Central memory CD4-positive, alpha-beta T cell (primary cell): ENCODE results near the gene ACO2.
"Not testable (repeated sequence)": the region's sequence is repeated elsewhere in the genome, so short reads cannot be mapped to it uniquely, and the experiment has no call there.

Source experiments
- DNase-seq: peaks from one replicate; pipeline ENCODE4 v3.0.0; 2022
- total RNA-seq, 3 experiments: gene quantifications; one replicate each; lab custom pipeline; 2026; lab: John Stamatoyannopoulos, UW

Gene ACO2
- 81.4 to 177 (median 100.0) reads per million in 3 experiments for total RNA-seq

DNA sequence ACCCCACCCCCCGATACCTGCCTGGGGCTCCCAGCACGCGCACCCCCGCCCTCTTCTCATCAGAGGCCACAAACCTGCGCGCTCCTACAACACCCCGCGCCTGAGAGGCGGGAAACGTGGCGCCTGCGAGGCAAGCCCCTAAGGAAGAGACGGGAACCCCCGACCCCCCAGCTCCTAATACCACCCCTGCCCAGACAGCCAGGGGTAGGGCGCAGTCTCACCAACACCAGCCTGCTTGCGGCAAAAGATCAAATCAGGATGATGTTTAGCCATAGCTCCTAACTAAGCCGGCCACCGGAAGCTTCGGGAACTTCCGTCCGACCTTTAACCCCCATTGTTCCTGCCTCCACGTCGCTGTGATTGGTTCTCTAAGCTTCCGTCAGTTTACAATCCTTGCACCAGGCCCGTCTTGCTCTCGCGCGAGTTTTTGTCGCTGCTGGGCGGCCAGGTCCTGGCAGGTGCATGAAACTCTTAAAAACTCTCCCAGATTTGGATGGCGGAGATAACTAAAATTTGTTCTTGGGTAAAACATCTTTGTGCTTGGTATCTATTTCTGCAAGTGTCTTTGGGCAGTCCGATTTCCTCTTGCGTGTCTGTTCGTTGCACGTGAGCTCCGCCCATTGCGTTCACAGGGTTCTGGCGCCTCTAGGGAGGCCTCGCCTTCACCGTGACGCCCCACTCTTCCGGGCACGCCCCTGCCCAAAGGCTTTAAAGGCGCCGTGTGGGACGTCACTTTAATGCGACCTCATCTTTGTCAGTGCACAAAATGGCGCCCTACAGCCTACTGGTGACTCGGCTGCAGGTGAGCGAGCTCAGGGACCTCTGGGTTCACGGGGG lies at the start of gene ACO2, which contains the start of gene PHF5A:
TSS of gene ACO2 (plus strand) at position 737 of the 837 bp plus-strand sequence. CDS start at position 767, 30 bp downstream.
TSS of gene PHF5A (minus strand) at position 312 of the 837 bp plus-strand sequence. CDS start at position 273, 39 bp downstream.
- peak; percentile 97 for DNase-seq

GRCh38 chr22:41425660-41426365 lies 43.1 kb upstream of the ACO2 start:
- peak; percentile 56 for DNase-seq

DNA sequence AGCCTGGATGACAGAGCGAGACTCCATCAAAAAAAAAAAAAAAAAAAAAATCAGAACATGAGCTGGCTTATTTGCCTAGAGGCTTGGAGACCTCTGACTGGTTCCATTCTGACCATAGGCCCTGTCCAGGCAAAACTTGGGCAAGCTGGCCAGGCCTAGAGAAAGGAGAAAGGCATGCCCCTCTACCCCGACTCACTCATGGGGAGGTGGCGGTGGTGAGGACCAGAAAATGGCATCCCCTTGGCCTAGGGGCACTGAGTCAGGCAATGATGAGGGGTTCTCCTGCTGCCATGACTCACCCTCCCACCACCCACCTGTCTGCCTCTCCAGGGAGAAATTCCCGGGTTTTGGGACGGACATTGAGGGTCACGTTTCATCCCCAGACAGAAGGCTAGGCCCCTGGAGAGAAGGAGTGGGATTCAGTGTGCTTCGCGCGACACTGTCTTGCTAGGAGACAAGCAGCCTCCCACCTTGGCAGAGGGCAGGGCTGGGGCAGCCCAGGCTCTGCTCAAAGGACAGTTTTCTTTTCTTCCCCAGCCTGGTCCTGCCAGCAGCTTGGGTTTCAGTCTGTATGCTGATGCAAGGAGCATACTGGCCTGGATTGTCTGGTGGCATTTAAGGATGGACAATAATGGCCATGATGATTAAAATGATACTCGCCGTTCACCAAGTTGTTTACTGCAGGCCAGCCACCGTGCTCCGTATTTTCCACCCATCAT lies 39.5 kb upstream of the ACO2 start:
- DNase-seq: no peak

DNA sequence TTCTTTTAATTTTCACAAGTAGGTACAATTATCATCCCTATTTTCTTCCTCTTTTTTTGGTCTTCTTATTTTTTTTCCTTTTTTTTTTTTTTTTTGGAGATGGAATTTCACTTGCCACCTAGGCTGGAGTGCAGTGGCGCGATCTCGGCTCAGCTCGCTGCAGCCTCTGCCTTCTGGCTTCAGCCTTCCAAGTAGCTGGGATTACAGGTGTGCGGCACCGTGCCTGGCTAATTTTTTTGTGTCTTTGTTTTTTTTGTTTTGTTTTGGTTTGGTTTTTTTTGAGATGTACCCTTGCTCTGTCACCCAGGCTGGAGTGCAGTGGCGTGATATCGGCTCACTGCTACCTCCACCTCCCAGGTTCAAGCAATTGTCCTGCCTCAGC lies 39.0 kb upstream of the ACO2 start:
- DNase-seq: no peak

- DNase-seq: no peak
These were observed 37.3 kb upstream of the ACO2 start for GRCh38 chr22:41431656-41432055.

- DNase-seq: not testable (repeated sequence)
These were observed 35.4 kb upstream of the ACO2 start for GRCh38 chr22:41433480-41433879.

GRCh38 chr22:41434361-41435003 lies 34.4 kb upstream of the ACO2 start:
- DNase-seq: not testable (repeated sequence)

GRCh38 chr22:41435560-41435959 lies 33.4 kb upstream of the ACO2 start:
- no peak for DNase-seq

GRCh38 chr22:41436322-41437113 lies 32.4 kb upstream of the ACO2 start:
- DNase-seq: no peak

DNA sequence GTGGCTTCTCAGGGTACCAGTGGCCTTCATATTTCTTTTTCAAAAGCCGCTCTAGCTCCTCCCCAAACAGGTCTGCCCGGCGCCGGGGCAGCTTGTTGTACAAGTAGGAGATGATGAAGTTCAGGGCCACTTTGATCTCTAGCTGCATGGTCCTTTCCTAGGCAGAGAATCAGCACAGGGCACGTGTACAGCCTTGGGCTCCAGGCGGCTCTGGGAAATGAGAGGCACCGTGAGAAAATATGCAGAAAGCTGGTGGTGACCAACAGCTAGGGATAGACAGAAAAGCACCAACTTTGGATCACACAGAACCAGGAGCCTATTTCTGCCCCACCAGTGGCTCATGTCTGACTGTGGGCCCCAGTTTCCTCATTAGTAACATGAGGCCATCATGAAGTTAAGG lies 31.7 kb upstream of the ACO2 start:
- DNase-seq: no peak

GRCh38 chr22:41440511-41440910 lies 28.4 kb upstream of the ACO2 start:
- DNase-seq: not testable (repeated sequence)

DNA sequence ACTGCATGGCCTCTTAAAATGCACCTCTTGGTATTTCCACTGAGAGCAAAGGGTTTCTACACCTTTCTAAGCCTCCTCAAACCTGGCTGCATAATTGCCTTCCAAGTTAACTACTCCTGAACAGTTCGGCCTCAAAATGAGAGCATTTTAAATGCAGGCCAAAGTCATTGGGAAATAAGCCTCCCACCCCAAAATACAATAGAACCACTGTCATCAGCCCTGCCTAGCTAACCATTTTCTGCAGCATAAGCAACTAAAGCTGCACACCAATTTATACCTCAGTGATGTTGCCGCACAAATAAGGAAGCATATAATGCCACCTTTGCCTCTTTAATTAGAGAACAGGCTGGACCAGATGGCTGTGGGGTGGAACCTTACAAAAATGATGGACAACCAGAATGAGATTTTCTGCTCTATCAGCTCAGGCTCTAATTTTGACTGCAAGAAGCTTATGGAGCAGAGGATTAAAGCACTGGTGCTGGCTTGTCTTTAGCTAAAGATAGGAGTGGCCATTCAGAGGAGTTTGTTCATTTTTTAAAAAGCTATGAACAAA lies 26.6 kb upstream of the ACO2 start:
- no peak for DNase-seq

GRCh38 chr22:41444360-41445128 lies 24.4 kb upstream of the ACO2 start:
- DNase-seq: peak; percentile 75

DNA sequence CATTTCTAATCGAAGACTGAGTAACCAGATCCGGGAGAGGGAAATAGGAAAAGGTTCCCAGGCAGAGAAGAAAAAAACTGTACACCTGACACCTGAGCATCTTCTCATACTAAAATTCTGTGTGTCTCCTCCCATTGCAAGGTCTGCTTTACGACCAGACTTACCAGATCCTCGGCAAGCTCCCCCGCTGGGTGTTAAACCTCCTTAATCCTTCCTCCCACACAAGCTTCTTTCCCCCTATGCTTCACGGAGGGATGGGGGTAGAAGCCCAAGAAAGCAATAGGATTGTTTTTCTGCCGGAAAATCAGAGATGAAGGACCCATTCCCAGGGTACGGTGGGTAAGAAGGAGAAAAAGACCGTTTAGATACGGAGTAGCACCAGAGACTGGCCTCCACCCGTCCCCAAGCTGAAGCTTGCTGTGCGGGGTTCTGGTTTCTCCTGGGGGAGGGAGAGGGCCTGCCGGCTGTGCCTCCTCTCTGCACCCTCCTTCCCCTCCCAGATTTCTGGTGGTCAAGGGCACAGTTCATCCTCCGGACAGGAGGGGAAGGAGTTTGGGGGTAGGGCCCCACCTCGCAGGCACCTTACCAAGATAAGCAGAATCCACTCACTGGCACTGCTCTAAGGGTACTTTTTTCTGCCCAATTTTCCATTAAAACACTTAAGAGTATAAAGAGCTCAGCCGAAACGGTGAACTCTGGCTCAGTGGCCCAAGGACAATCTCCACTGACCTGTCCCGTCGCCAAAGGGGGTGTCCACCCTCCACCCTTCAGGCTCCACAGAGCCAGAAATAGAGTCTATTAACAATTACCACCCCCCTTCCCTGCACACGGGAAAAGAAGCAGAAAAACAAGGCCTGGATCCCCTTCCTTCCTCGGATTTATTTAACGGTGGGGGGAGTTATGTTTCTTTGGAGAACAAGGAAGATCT lies 23.5 kb upstream of the ACO2 start:
- DNase-seq: peak; percentile 37

GRCh38 chr22:41446057-41446501 lies 22.8 kb upstream of the ACO2 start:
- no peak for DNase-seq

DNA sequence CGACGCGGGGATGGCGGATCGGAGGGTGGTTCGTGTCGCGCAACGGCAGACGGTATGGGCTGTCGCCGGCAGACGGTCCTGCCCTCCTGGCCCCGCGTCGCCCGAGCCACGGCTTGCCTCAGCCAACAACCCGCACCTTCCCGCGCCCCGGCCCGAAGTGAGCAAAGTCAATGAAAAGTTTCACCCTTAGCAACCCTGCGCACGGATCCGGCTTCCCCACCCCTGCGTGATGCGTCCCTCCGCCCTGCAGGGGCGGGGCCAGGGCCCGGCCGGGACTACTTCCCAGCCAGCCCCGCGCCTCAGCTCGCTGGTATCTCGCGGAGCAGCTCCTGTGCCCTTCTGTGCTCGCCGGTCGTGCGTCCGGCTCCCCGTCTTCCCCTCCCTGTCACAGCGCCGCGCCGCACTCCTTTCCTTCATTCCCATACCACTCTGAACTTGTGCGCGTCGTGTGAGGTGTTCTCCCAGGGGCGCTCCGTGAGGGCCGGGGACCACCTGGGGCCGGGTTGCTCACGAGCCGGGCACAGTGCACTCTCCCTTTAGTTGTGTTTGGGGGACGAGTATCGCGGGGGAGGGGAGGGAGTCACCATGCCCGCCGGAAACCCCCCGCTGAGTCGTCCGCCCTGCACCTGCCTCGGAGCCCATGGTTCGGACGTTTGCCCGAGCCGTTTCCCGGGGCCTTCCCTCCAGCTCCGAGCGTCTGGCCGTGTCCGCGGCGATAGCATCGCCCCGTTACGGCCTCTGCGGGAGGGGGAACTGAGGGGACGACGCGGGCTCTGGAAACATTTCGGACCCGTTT lies 22.1 kb upstream of the ACO2 start, which contains the start of gene TOB2:
TSS of gene TOB2 (minus strand) at position 163 of the 796 bp plus-strand sequence. CDS start 9,456 bp downstream, outside the sequence.
- peak; percentile 93 for DNase-seq

GRCh38 chr22:41447435-41448188 lies 21.3 kb upstream of the ACO2 start:
- DNase-seq: peak; percentile 54
